ENCODE measurements around the gene ZNFX1. TPM values are rescaled to one million over a fixed set of nuclear protein-coding genes. Genes with fewer than 3 reads are reported as not detected.
A peak's percentile ranks its signal among the peaks of the same experiment; 100 is the strongest.

Gene ZNFX1
- total and polyA plus RNA-seq, 3 donors from 2014 or later, result 31.6 to 39.9 (median 37.2) TPM

DNA sequence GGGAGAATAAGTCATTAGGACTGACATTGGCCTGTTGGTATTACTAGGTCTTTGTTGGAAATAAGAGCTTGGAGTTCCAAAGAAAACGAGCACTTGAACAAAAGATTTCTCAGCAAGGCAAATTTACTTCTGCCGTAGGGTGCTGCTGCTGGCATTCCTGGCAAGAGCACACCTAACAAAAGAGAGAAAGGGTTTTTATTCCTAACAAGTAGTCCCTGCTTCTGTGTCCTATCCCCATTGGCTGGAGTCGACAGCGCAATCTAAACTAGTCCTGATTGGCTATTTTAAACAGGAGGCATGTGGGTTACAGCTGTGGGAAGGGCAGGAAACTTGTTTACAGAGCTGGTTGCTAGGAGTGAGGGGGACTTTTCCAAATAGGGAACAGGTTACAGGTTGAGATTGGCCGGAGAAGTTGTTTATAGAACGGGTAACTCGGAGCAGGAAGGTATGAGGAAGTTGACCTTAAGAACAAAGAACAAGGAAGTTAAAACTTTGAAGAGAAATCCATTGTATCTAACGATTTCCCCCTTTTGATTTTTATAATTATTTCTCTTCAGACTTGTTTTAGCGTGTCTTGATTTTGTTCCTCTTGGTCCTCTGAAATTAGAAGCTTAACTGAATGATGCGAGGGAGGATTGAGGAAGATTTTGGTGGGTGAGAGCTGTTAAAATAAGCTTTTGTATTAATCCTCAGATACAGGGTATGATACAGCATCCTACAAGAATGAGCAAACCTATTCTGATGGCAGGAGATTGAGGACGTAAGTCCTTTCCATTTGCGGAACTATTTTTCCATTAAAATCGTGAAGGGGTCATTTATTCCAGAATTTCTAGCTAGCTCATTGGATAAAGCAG lies 3.4 kb upstream of the ZNFX1 start:
- H3K36me3 ChIP-seq (ENCODE audit: low read depth, missing control alignments), result no peaks in the 10 kb centered on the region
- H3K4me3 ChIP-seq, result no peak overlapping the region
- DNase-seq, result no peak
- no peaks in the 10 kb centered on the region for H3K27me3 ChIP-seq
- peaks cover 22% of the 10 kb centered on the region for H3K4me1 ChIP-seq
- no peaks in the 10 kb centered on the region for H3K9me3 ChIP-seq
- H3K27ac ChIP-seq, result no peak overlapping the region
- WGBS, 2 donors, result 84 to 89% methylated on average over 13 of the region's 13 CpGs
- TF ChIP-seq, protein P1, sequence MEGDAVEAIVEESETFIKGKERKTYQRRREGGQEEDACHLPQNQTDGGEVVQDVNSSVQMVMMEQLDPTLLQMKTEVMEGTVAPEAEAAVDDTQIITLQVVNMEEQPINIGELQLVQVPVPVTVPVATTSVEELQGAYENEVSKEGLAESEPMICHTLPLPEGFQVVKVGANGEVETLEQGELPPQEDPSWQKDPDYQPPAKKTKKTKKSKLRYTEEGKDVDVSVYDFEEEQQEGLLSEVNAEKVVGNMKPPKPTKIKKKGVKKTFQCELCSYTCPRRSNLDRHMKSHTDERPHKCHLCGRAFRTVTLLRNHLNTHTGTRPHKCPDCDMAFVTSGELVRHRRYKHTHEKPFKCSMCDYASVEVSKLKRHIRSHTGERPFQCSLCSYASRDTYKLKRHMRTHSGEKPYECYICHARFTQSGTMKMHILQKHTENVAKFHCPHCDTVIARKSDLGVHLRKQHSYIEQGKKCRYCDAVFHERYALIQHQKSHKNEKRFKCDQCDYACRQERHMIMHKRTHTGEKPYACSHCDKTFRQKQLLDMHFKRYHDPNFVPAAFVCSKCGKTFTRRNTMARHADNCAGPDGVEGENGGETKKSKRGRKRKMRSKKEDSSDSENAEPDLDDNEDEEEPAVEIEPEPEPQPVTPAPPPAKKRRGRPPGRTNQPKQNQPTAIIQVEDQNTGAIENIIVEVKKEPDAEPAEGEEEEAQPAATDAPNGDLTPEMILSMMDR (IDR thresholded peaks at IDR 0.05), result no peak
- no peak for TF ChIP-seq POLR2A (IDR thresholded peaks at IDR 0.05)
- intact Hi-C loops (cut with DNase I; ENCODE audit: low total_unique reads), result no loop called here

DNA sequence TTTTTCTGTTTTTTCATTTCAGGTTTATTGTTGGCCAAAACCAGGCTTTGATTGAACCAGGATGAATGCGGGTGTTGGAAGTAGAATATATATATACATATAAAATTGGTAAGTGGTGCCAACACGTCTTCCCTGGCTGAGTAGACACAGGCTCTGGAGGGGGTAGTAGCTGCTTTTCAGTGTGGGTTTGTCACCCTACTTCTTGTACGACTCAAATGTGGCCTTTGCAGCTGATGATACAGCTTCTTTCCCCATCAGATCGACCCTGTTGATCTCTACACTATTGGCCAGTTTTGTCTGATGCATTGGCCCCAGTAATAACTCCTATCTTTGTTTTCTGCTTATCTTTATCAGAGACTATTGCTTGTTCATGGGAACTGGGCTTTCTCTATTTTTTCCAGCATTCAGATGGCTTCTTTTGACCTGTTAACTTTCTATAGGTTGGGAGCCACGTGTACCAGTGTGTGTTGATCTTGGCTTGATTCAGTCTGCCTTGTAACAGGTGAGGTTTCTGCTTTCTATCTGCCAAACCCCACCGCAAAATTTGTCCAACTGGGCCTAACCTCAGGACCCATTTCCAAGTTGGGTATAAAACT lies 2.7 kb upstream of the ZNFX1 start:
- no peaks in the 10 kb centered on the region for H3K36me3 ChIP-seq (ENCODE audit: low read depth, missing control alignments)
- intact Hi-C loops (cut with DNase I; ENCODE audit: low total_unique reads), result no loop called here
- 69 to 78% methylated on average over 6 of the region's 6 CpGs for WGBS, 2 donors
- no peaks in the 10 kb centered on the region for H3K27me3 ChIP-seq
- no peak for DNase-seq
- no peaks in the 10 kb centered on the region for H3K9me3 ChIP-seq
- H3K4me1 ChIP-seq, result peaks cover 29% of the 10 kb centered on the region
- TF ChIP-seq, protein P1 (IDR thresholded peaks at IDR 0.05), result no peak
- H3K4me3 ChIP-seq, result no peak overlapping the region
- no peak overlapping the region for H3K27ac ChIP-seq

DNA sequence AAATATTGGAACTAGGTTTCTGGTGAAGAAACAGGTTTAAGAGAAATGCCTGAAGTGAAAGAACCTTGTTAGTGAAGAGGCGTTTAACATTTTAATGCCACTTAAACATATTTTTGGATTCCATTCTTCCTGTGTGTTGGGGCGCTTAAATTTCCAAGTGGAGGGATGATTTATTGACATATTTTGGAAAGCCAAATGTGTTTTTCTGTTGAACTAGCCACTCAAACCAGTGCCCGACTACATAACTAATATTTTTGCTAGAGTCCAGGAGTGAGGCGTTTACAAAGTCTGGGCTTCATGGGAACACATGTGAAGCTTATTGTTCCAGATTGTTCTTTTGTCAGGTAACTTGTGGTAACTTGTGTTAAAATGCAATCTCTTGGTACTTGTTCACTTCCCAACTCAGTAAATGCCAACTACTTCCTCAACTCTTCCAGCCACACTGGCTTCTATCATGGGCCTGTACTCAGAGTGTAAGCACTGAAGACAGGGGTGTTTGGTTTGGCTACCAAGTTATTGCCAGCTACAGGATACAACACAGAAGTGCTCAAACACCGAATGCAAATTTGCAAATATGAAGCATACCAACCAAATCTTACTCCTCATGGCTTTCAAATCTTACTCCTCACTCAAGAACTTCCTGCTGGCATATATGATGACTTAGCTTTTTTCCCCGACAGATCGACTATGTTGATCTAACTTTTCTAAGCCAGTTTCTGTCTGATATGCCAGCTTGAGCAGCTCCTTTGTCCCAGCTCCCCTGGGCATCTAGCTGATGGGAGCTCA lies 2.0 kb upstream of the ZNFX1 start:
- Histone ChIP-seq H3K36me3 (ENCODE audit: low read depth, missing control alignments) (no peaks in the 10 kb centered on the region), H3K27me3 (no peaks in the 10 kb centered on the region), H3K27ac (peak overlapping the region in 1 of 2 donors; percentile 97), H3K4me3 (peak overlapping the region in 1 of 2 donors; percentile 95), H3K4me1 (peaks cover 29% of the 10 kb centered on the region), H3K9me3 (no peaks in the 10 kb centered on the region)
- intact Hi-C loops (cut with DNase I; ENCODE audit: low total_unique reads), result no loop called here
- 64 to 77% methylated on average over 7 of the region's 7 CpGs for WGBS, 2 donors
- DNase-seq, result no peak
- TF ChIP-seq, protein P1 (IDR thresholded peaks at IDR 0.05), result no peak
- TF ChIP-seq POLR2A (IDR thresholded peaks at IDR 0.05), result no peak

DNA sequence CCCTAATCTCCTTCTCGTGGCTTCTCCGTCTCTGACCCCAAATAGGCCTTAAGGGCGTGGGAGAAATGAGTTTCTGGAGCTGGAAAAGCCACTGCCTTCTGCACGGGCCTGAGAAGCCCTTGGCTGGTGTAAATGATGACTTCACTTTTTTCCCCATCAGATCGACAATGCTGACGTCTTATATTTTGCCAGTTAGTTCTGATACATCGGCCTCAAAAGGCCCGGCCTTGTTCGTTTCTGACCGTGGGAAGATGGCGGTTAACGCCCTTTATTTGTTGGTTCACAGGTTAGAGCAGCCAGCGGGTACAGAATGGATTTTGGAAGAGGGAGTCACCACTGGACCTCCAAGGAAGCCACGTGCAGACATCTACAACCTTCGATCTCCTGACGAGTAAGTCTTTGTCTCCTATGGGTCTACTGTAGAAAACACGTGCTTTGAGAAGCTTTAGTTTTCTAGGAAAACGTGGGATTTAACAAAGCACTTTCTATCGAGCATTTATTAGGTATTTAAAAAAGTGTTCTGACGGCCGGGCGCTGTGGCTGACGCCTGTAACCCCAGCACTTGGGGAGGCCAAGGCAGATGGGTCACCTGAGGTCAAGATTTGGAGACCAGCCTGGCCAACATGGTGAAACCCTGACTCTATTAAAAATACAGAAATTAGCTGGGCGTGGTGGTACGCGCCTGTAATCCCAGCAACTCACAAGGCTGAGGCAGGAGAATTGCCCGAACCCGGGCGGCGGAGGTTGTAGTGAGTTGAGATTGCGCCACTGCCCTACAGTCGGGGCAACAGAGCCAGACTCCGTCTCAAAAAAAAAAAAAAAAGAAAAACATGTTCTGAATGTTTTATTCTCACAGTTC lies 1.2 kb upstream of the ZNFX1 start:
- H3K4me1 ChIP-seq, result peaks cover 29% of the 10 kb centered on the region
- peak overlapping the region; percentile 86 to 95 for H3K4me3 ChIP-seq
- H3K36me3 ChIP-seq (ENCODE audit: low read depth, missing control alignments), result no peaks in the 10 kb centered on the region
- H3K9me3 ChIP-seq, result no peaks in the 10 kb centered on the region
- WGBS, 2 donors, result 12% methylated on average over 27 to 33 of the region's 33 CpGs
- peak overlapping the region; percentile 96 to 97 for H3K27ac ChIP-seq
- intact Hi-C loops (cut with DNase I; ENCODE audit: low total_unique reads), result no loop called here
- DNase-seq, result peak; percentile 21
- H3K27me3 ChIP-seq, result no peaks in the 10 kb centered on the region
- TF ChIP-seq POLR2A (IDR thresholded peaks at IDR 0.05), result no peak
- TF ChIP-seq, protein P1 (IDR thresholded peaks at IDR 0.05), result no peak
